KMS-11 (cell line): ENCODE results near the gene DSTYK.

Experiments used
- H2AFZ ChIP-seq: fragments of 200-600 bp; sonication (generic); 2 replicates; pipeline ENCODE4 v1.6.1; 2016; ENCODE audit warnings: antibody characterized with exemption, mixed run types, low read depth
- H3K27ac ChIP-seq: fragments of 200-600 bp; sonication (generic); 2 replicates; pipeline ENCODE4 v1.6.1; 2016; ENCODE audit warnings: mild to moderate bottlenecking, mixed run types
- H3K27me3 ChIP-seq: fragments of 200-600 bp; sonication (generic); 2 replicates; pipeline ENCODE4 v1.6.1; 2017; ENCODE audit warnings: mild to moderate bottlenecking, low read depth, mixed run types, moderate library complexity; ENCODE audit not compliant: insufficient read depth
- H3K36me3 ChIP-seq: fragments of 200-600 bp; sonication (generic); 2 replicates; pipeline ENCODE4 v1.6.1; 2017; ENCODE audit warnings: mild to moderate bottlenecking, mixed run types; ENCODE audit not compliant: insufficient read depth
- H3K4me1 ChIP-seq: fragments of 200-600 bp; sonication (generic); 2 replicates; pipeline ENCODE4 v1.6.1; 2016; ENCODE audit warnings: mild to moderate bottlenecking, low read depth, mixed run types; ENCODE audit not compliant: poor library complexity, severe bottlenecking
- H3K4me2 ChIP-seq: fragments of 200-600 bp; sonication (generic); 2 replicates; pipeline ENCODE4 v1.7.0; 2016; ENCODE audit warnings: mild to moderate bottlenecking, mixed run types
- H3K4me3 ChIP-seq: fragments of 200-600 bp; sonication (generic); IDR thresholded peaks from 2 replicates; pipeline ENCODE4 v1.6.1; 2017; ENCODE audit warnings: low read depth, low read length, mixed read lengths; ENCODE audit not compliant: insufficient read depth
- H3K79me2 ChIP-seq: fragments of 200-600 bp; sonication (generic); 2 replicates; pipeline ENCODE4 v1.6.1; 2016; ENCODE audit warnings: low read depth, mixed run types; ENCODE audit not compliant: insufficient read depth
- H3K9ac ChIP-seq: fragments of 200-600 bp; sonication (generic); 2 replicates; pipeline ENCODE4 v1.6.1; 2016; ENCODE audit warnings: mild to moderate bottlenecking, mixed run types
- H4K20me1 ChIP-seq: fragments of 200-600 bp; sonication (generic); 2 replicates; pipeline ENCODE4 v1.6.1; 2016; ENCODE audit warnings: mild to moderate bottlenecking, mixed run types; ENCODE audit not compliant: insufficient read depth
- CTCF ChIP-seq: fragments of 200-600 bp; sonication (generic); conservative IDR thresholded peaks from 2 replicates; pipeline ENCODE4 v1.6.1; 2017; ENCODE audit warnings: low read depth, mild to moderate bottlenecking, antibody characterized with exemption, low read length, moderate library complexity, mixed read lengths

The DSTYK gene

DNA sequence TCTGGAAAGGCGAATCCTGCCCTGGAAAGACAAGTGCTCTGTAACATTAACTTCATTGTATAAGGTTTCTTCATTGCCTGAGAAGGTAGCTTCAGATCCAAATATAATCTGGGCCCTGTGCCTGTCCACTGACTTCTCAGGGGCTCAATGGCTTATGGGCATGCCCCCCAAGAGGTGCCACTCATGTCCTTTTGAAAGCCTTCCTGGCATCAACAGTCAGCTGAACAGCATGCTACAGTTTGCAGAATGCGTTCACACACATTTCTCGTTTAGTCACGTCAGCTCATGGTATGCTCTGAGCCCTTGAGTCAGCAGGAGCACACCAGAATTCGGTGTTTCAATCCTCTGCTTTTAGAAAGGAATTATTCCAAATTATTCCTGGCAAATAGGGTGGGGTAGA is 40.1 kb upstream of the DSTYK start:
- Histone ChIP-seq H3K4me3 (no peak overlapping the region), H3K36me3 (no peaks in the 10 kb centered on the region), H3K27me3 (no peaks in the 10 kb centered on the region), H2AFZ (no peak overlapping the region), H3K9ac (no peak overlapping the region), H3K79me2 (no peaks in the 10 kb centered on the region; the same call in 1 of the 2 replicates), H3K4me1 (peaks cover 94% of the 10 kb centered on the region), H3K27ac (no peak overlapping the region), H3K4me2 (no peak overlapping the region), H4K20me1 (no peaks in the 10 kb centered on the region)
- TF ChIP-seq CTCF, result no peak

GRCh38 chr1:205250699-205251098 is 39.2 kb upstream of the DSTYK start:
- Histone ChIP-seq H3K36me3 (no peaks in the 10 kb centered on the region), H3K79me2 (no peaks in the 10 kb centered on the region; the same call in 1 of the 2 replicates), H2AFZ (no peak overlapping the region), H3K27ac (no peak overlapping the region), H3K4me1 (peaks cover 92% of the 10 kb centered on the region), H3K9ac (no peak overlapping the region), H3K4me2 (peak overlapping the region; percentile 86; the same call in 1 of the 2 replicates), H3K27me3 (no peaks in the 10 kb centered on the region), H3K4me3 (no peak overlapping the region), H4K20me1 (no peaks in the 10 kb centered on the region)
- TF ChIP-seq CTCF, result no peak

DNA sequence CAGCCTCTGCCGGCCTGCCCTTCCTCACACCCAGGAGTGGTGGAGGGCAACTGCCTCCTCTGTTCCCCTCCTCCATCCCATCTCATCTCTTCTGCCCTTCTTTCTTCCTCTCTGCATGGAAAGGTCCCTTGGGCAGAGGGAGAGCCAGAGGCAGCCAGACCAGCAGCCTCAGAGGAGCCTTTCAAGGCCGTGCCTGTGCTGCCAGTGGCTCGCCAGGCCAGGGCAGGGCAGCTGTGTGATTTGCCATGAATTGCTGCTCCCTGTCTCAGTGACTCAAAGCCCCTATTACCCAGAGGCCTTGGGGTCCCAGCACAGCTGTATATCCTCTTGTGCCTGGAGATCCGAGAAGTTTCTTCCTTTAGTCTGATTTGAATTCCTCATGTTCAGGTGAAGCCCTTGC is 38.1 kb upstream of the DSTYK start:
- Histone ChIP-seq H3K27me3 (no peaks in the 10 kb centered on the region), H3K9ac (peak overlapping the region; percentile 16; the same call in 1 of the 2 replicates), H3K27ac (peak overlapping the region; percentile 60; the same call in 1 of the 2 replicates), H2AFZ (0 out of 2 replicates have a peak overlapping the region, but pooled peaks have one; percentile 16), H3K36me3 (no peaks in the 10 kb centered on the region), H3K4me1 (peaks cover 92% of the 10 kb centered on the region), H3K79me2 (no peaks in the 10 kb centered on the region; the same call in 1 of the 2 replicates), H3K4me3 (no peak overlapping the region), H3K4me2 (peak overlapping the region; percentile 86), H4K20me1 (no peaks in the 10 kb centered on the region)
- TF ChIP-seq CTCF, result no peak

DNA sequence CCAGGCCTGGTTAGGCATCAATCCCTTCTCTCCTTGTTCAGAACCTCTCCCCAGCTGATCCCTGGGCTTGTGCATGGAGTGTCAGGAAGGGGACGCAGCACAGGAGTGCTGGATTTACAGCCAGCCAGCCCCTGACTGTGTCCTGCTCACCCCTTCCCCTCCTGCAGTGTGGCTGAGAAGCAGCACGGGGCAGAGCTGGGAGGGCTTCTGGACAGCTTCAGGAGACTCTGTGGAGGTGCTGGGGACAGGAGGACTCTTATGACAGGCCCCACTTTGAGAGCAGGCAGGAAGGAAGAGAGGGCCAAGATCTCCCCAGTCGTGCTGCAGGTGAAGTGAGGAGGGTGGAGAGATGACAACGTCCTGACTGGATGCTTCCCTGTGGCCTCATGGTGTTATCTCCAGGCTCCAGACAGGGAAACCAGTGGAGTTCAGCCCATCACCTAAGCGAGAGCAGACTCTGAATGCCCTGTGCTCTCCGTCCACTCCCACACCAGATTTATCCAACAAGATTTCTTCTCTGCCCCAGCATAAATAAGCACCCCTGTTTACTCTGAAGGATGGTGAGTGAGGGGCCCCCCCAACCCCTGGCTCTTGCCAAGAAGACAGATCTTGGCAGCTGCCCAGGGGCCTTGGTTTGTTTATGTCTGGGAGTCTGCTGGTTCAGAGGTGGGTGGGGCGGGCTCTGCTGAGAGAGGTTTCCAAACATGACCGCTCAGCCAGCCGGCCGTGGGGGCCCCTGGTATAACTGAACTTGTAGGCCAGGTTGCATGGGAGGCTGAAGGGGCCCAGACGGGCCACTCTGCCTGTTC is 37.5 kb upstream of the DSTYK start:
- H3K36me3 ChIP-seq, result no peaks in the 10 kb centered on the region
- peak overlapping the region; percentile 60; the same call in 1 of the 2 replicates for H3K27ac ChIP-seq
- H3K27me3 ChIP-seq, result no peaks in the 10 kb centered on the region
- H4K20me1 ChIP-seq, result no peaks in the 10 kb centered on the region
- 0 out of 2 replicates have a peak overlapping the region, but pooled peaks have one; percentile 16 for H2AFZ ChIP-seq
- peak overlapping the region; percentile 86 for H3K4me2 ChIP-seq
- no peaks in the 10 kb centered on the region; the same call in 1 of the 2 replicates for H3K79me2 ChIP-seq
- peak overlapping the region; percentile 16; the same call in 1 of the 2 replicates for H3K9ac ChIP-seq
- H3K4me3 ChIP-seq, result no peak overlapping the region
- TF ChIP-seq CTCF, result no peak
- H3K4me1 ChIP-seq, result peaks cover 96% of the 10 kb centered on the region
